Stomach (tissue), 9 donors: ENCODE results near the gene NPHP1. TPM values are rescaled to one million over a fixed set of nuclear protein-coding genes. Genes with fewer than 3 reads are reported as not detected.
"Not testable (repeated sequence)": the region's sequence is repeated elsewhere in the genome, so short reads cannot be mapped to it uniquely, and the experiment has no call there.

ENCODE experiments used
- DNase-seq, 2 donors: peaks; one replicate each; pipeline versions ENCODE4 v3.0.0 to v3.0.0-alpha.2; 2013 to 2019
- H3K27ac ChIP-seq, 5 donors: fragments of 200-600 bp in 4 of 5; sonication (generic) in 4 of 5; one replicate each; pipeline ENCODE4 v1.5.1; 2013 to 2019; ENCODE audit warnings: mild to moderate bottlenecking in 1 of 5, moderate library complexity in 1 of 5
- H3K27me3 ChIP-seq, 3 donors: fragments of 200-600 bp; sonication (generic); one replicate each; pipeline ENCODE4 v1.5.1; 2017 to 2019; ENCODE audit warnings: mixed run types in 1 of 3
- H3K36me3 ChIP-seq, 4 donors: fragments of 200-600 bp; sonication (generic); 1 replicate in 3 of 4; 2 replicates in 1 of 4; pipeline ENCODE4 v1.5.1; 2016 to 2019
- H3K4me1 ChIP-seq, 4 donors: fragments of 200-600 bp; sonication (generic); one replicate each; pipeline ENCODE4 v1.5.1; 2016 to 2019
- H3K4me3 ChIP-seq, 4 donors: fragments of 200-600 bp; sonication (generic) in 3 of 4; one replicate each; pipeline ENCODE4 v1.5.1; 2016 to 2019; ENCODE audit warnings: mild to moderate bottlenecking in 1 of 4
- H3K9me3 ChIP-seq, 4 donors: fragments of 200-600 bp; sonication (generic); one replicate each; pipeline ENCODE4 v1.5.1; 2016 to 2019
- EP300 ChIP-seq: sonication (generic); formaldehyde crosslinking; IDR thresholded peaks from one replicate; pipeline ENCODE4 v1.6.1; 2017; ENCODE audit warnings: antibody characterized with exemption
- POLR2A ChIP-seq, 4 donors: fragments of 450-650 bp; IDR thresholded peaks; one replicate each; pipeline ENCODE4 v1.6.1; 2016; ENCODE audit warnings: antibody characterized with exemption in 4 of 4, control low read depth in 2 of 4, mild to moderate bottlenecking in 1 of 4, moderate library complexity in 1 of 4
- POLR2AphosphoS5 ChIP-seq, 3 donors: sonication (generic); formaldehyde crosslinking; IDR thresholded peaks; one replicate each; pipeline ENCODE4 v1.6.1; 2016; ENCODE audit warnings: antibody characterized with exemption in 3 of 3
- WGBS, 5 donors: extraction: QIAGEN DNeasy Blood & Tissue Kit in 3 of 5; methylation state at CpG; one replicate each; pipeline versions ENCODE4 v1.1.5 to v1.1.7; 2013 to 2018; 5-methylcytosine and 5-hydroxymethylcytosine counted together
- intact Hi-C: fragments of 100-400 bp; cut with DNase I; formaldehyde crosslinking; loops from one replicate; pipeline ENCODE4 v1.15.1; 2023; ENCODE audit warnings: low total_unique reads
- polyA plus RNA-seq, 3 donors: library from polyadenylated mRNA; stranded (reverse); fragments of 200-250 nt; gene quantifications; one replicate each; pipeline ENCODE4 v1.2.3, GENCODE V29; 2013
- total RNA-seq, 5 donors: library from RNA; depleted of rRNA; stranded (reverse); fragments of >200 nt; gene quantifications; one replicate each; pipeline versions ENCODE4 v1.1.0 to v1.2.3, GENCODE V29; 2014 to 2016
- TF ChIP-seq, protein P1 (sequence below), 7 experiments: fragments of 450-650 bp in 4 of 7; fragments of 200-600 bp in 3 of 7; sonication (generic) in 3 of 7; IDR thresholded peaks; one replicate each; pipeline ENCODE4 v1.5.1; 2016 to 2019; ENCODE audit warnings: antibody characterized with exemption in 7 of 7, control low read depth in 2 of 7, mild to moderate bottlenecking in 1 of 7
- donor health status: healthy with polysubstance abuse.
- donor health status: Bipolar disorder and iron deficiency.
- donor health status: healthy.

Gene NPHP1
- total and polyA plus RNA-seq, 8 donors = 0.58 to 5.5 (median 3.9) TPM; not detected in 1

DNA sequence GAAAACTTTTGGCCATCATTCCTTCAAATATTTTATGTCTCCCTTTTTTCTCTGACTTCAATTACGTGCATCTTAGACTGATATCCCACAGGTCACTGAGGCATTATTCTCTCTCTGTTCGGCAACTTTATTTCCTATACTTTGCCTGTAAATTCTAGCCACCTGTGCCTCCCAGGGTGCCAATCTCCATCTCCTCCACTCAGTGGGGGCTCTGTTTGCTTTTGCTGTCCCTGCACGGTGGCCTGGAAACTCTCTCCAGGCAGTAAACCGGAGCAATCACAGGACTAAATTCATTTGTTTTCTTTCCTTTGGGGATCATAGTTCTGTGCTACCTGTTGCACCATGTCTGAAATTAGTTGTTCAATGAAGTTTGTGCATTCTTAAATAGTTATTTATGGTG, 17.1 kb upstream of the NPHP1 start:
- no peaks in the 10 kb centered on the region for H3K9me3 ChIP-seq
- peaks cover 0 to 52% (median 4%) of the 10 kb centered on the region in 3 donors for H3K27me3 ChIP-seq
- intact Hi-C loops = no loop called here
- WGBS, 5 donors = 58 to 69% (median 60%) methylated on average over 4 of the region's 4 CpGs
- no peaks in the 10 kb centered on the region for H3K4me1 ChIP-seq
- H3K4me3 ChIP-seq = no peak overlapping the region
- DNase-seq = no peak
- H3K36me3 ChIP-seq = no peaks in the 10 kb centered on the region
- TF ChIP-seq, protein P1, sequence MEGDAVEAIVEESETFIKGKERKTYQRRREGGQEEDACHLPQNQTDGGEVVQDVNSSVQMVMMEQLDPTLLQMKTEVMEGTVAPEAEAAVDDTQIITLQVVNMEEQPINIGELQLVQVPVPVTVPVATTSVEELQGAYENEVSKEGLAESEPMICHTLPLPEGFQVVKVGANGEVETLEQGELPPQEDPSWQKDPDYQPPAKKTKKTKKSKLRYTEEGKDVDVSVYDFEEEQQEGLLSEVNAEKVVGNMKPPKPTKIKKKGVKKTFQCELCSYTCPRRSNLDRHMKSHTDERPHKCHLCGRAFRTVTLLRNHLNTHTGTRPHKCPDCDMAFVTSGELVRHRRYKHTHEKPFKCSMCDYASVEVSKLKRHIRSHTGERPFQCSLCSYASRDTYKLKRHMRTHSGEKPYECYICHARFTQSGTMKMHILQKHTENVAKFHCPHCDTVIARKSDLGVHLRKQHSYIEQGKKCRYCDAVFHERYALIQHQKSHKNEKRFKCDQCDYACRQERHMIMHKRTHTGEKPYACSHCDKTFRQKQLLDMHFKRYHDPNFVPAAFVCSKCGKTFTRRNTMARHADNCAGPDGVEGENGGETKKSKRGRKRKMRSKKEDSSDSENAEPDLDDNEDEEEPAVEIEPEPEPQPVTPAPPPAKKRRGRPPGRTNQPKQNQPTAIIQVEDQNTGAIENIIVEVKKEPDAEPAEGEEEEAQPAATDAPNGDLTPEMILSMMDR (IDR thresholded peaks at IDR 0.05) = no peak
- TF ChIP-seq POLR2A (IDR thresholded peaks at IDR 0.05) (no peak), EP300 (no peak), POLR2AphosphoS5 (IDR thresholded peaks at IDR 0.05) (no peak)
- no peak overlapping the region for H3K27ac ChIP-seq

DNA sequence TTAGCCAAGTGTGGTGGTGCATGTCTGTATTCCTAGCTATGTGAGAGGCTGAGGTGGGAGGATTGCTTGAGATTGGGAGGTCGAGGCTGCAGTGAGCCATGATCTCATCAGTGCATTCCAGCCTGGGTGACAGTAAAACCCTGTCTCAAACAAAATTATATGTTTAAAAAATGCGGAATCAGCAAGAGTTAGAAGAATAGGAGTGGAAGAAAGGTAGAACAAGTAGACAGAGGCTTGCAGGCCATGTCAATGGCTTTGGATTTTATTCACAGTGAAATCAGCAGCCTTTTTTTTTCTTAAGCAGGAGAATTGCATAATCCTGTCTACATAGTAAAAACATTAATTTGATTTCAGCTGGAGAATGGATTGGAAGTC, 15.4 kb upstream of the NPHP1 start:
- peaks cover 0 to 53% (median 4%) of the 10 kb centered on the region in 3 donors for H3K27me3 ChIP-seq

DNA sequence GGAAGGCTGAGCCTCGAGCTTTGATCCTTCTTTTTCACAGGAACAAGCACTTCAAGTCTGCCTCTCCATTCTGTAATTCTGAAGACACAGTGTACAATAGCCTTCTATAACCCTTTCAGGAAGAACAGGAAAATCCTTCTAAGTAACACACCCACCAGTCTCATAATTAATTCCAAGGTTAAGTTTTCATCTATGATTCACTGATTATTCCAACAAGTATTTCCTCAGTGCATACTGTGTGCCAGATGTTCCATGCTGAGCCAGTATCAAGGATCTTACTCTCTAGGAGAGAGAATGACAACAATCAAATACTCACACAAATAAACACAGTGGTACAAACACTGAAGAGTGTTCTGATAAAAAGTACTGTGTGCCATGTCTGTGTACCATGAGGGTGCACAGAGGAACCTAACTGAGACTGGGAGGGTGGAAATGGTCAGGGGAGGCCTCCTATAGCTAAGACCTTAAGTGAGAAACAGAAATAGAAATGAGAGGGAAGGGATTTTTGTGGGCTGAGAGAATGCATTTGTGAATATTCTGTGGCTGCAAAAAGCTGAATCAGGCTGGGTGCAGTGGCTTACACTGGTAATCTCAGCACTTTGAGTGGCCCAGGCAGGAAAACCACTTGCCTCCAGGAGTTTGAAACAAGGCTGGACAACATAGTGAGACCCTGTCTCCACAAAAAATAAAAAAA, 14.8 kb upstream of the NPHP1 start:
- peak overlapping the region in 1 of 5 donors; percentile 21 for H3K27ac ChIP-seq
- DNase-seq = no peak
- 19 to 38% (median 24%) methylated on average over 1 of the region's 1 CpG for WGBS, 5 donors
- no peak for TF ChIP-seq EP300
- intact Hi-C loops = no loop called here
- H3K36me3 ChIP-seq = no peaks in the 10 kb centered on the region
- no peaks in the 10 kb centered on the region for H3K4me1 ChIP-seq
- H3K27me3 ChIP-seq = peaks cover 0 to 53% (median 4%) of the 10 kb centered on the region in 3 donors
- no peak overlapping the region for H3K4me3 ChIP-seq
- H3K9me3 ChIP-seq = no peaks in the 10 kb centered on the region

More for the DNA sequence above, 15.4 kb upstream of the NPHP1 start:
- H3K36me3 ChIP-seq = no peaks in the 10 kb centered on the region
- H3K4me3 ChIP-seq = no peak overlapping the region
- no peaks in the 10 kb centered on the region for H3K4me1 ChIP-seq
- H3K27ac ChIP-seq = no peak overlapping the region
- WGBS, 5 donors = 66 to 85% (median 77%) methylated on average over 2 of the region's 2 CpGs
- H3K9me3 ChIP-seq = no peaks in the 10 kb centered on the region
- intact Hi-C loops = no loop called here
- no peak for TF ChIP-seq EP300
- no peak for TF ChIP-seq POLR2AphosphoS5 (IDR thresholded peaks at IDR 0.05)
- TF ChIP-seq POLR2A (IDR thresholded peaks at IDR 0.05) = no peak
- no peak for DNase-seq

DNA sequence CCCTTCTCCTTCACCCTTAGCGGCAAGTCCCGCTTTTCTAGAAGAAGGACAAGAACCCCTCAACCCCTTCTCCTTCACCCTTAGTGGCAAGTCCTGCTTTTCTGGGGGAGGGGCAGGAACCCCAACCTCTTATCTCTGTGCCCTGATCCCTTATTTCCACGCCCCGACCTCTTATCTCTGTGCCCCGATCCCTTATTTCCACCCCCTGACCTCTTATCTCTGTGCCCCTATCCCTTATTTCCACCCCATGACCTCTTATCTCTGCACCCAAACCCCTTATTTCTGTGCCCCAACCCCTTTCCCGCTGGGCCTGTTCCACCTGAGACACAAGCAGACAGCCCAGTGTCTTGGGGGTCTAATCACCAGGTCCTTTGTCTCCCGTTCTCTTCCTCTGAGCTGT, 14.1 kb upstream of the NPHP1 start:
- H3K4me3 ChIP-seq, H3K4me1 ChIP-seq, H3K9me3 ChIP-seq, H3K36me3 ChIP-seq, DNase-seq, intact Hi-C loops, H3K27ac ChIP-seq: not testable (repeated sequence)
- WGBS, 5 donors = 54 to 62% (median 62%) methylated on average over 7 of the region's 7 CpGs
- peaks cover 0 to 53% (median 4%) of the 10 kb centered on the region in 3 donors for H3K27me3 ChIP-seq

DNA sequence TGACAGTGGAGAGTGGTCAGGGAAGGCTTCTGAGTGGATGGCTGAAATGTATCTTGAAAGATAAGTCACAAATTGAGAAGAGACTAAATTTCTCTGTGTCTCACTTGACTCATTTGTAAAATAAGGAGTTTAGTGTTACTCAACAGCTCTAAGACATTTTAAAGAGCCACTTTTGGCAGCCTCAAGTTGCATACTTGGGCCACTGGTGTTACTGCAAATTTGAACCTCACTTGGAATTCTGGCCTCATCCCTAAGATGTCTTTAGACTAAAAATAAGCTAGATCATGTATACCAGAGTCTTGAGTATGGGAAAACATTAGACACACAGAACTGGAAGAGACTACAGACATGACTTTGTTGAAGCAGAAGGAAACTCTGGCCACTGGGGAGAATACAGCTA, 12.0 kb upstream of the NPHP1 start:
- intact Hi-C loops = no loop called here
- H3K27ac ChIP-seq = no peak overlapping the region
- H3K4me3 ChIP-seq = no peak overlapping the region
- DNase-seq = no peak
- peaks cover 0 to 5% (median 0%) of the 10 kb centered on the region in 4 donors for H3K9me3 ChIP-seq
- H3K27me3 ChIP-seq = peaks cover 0 to 43% (median 4%) of the 10 kb centered on the region in 3 donors
- TF ChIP-seq, protein P1 (IDR thresholded peaks at IDR 0.05) = no peak
- TF ChIP-seq EP300 (no peak), POLR2A (IDR thresholded peaks at IDR 0.05) (no peak), POLR2AphosphoS5 (IDR thresholded peaks at IDR 0.05) (no peak)
- peaks cover 0 to 5% (median 3%) of the 10 kb centered on the region in 4 donors for H3K4me1 ChIP-seq
- no peaks in the 10 kb centered on the region for H3K36me3 ChIP-seq

DNA sequence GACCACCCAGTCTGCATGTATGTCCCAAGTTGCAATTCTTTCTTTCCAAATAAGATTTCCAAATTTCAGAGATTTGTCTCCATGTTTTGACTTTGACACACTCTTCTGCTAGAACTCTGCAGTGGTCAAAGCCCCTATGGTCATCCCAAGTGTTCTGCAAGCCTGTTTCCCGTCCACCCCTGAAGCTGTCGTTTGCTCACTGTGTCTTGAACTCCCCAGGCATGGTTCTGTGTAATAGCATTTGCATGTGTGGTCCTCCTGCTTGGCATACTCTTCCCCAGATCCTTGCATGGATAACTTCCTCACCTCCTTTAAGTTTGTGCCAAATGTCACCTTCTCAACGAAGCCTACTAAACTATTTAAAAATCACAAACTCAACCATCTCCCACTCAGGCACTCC, 11.4 kb upstream of the NPHP1 start:
- WGBS, 5 donors = 55 to 66% (median 59%) methylated on average over 3 of the region's 3 CpGs
- no peak for TF ChIP-seq POLR2AphosphoS5 (IDR thresholded peaks at IDR 0.05)
- TF ChIP-seq POLR2A (IDR thresholded peaks at IDR 0.05) = no peak
- TF ChIP-seq, protein P1 (IDR thresholded peaks at IDR 0.05) = no peak
- no peak for TF ChIP-seq EP300
- intact Hi-C loops = no loop called here

More for the DNA sequence above, 11.4 kb upstream of the NPHP1 start:
- peaks cover 0 to 11% (median 9%) of the 10 kb centered on the region in 4 donors for H3K4me1 ChIP-seq
- peaks cover 0 to 5% (median 0%) of the 10 kb centered on the region in 4 donors for H3K9me3 ChIP-seq
- peaks cover 0 to 43% (median 4%) of the 10 kb centered on the region in 3 donors for H3K27me3 ChIP-seq
- no peak overlapping the region for H3K4me3 ChIP-seq
- H3K36me3 ChIP-seq = no peaks in the 10 kb centered on the region
- DNase-seq = no peak
- H3K27ac ChIP-seq = no peak overlapping the region
